Hepatocyte (in vitro differentiated cells): ENCODE data around the gene CD44. TPM values are rescaled to one million over a fixed set of nuclear protein-coding genes. Genes with fewer than 3 reads are reported as not detected.

Experiments
- DNase-seq: peaks from one replicate; pipeline ENCODE4 v3.0.0-alpha.2; 2016; ENCODE audit warnings: low spot score
- H2AFZ ChIP-seq: fragments of 200-600 bp; sonication (generic); 2 replicates; pipeline ENCODE4 v1.6.0; 2016; ENCODE audit warnings: antibody characterized with exemption, mild to moderate bottlenecking
- H3K27ac ChIP-seq: fragments of 200-600 bp; sonication (generic); 2 replicates; pipeline ENCODE4 v1.5.1; 2016; ENCODE audit warnings: mild to moderate bottlenecking
- H3K27me3 ChIP-seq: fragments of 200-600 bp; sonication (generic); 2 replicates; pipeline ENCODE4 v1.6.1; 2016
- H3K36me3 ChIP-seq: fragments of 200-600 bp; sonication (generic); replicated peaks from 2 replicates; pipeline ENCODE4 v1.5.1; 2016; ENCODE audit warnings: low read depth; ENCODE audit not compliant: insufficient read depth
- H3K4me1 ChIP-seq: fragments of 200-600 bp; sonication (generic); 2 replicates; pipeline ENCODE4 v1.5.1; 2016; ENCODE audit warnings: mild to moderate bottlenecking, moderate library complexity; ENCODE audit not compliant: insufficient read depth
- H3K4me2 ChIP-seq: fragments of 200-600 bp; sonication (generic); 2 replicates; pipeline ENCODE4 v1.6.0; 2016
- H3K4me3 ChIP-seq: fragments of 200-600 bp; sonication (generic); 2 replicates; pipeline ENCODE4 v1.5.1; 2016; ENCODE audit warnings: mild to moderate bottlenecking
- H3K79me2 ChIP-seq: fragments of 200-600 bp; sonication (generic); 2 replicates; pipeline ENCODE4 v1.6.0; 2017; ENCODE audit warnings: mild to moderate bottlenecking
- H3K9me2 ChIP-seq: fragments of 200-600 bp; sonication (generic); replicated peaks from 2 replicates; pipeline ENCODE4 v1.6.0; 2017; ENCODE audit warnings: mild to moderate bottlenecking; ENCODE audit not compliant: insufficient read depth
- H3K9me3 ChIP-seq: fragments of 200-600 bp; sonication (generic); 2 replicates; pipeline ENCODE4 v1.5.1; 2016; ENCODE audit warnings: low read depth, mild to moderate bottlenecking
- H4K20me1 ChIP-seq: fragments of 200-600 bp; sonication (generic); 2 replicates; pipeline ENCODE4 v1.6.0; 2016; ENCODE audit warnings: mild to moderate bottlenecking; ENCODE audit not compliant: insufficient read depth, poor library complexity, severe bottlenecking
- CTCF ChIP-seq: fragments of 200-600 bp; sonication (generic); IDR thresholded peaks from 2 replicates; pipeline ENCODE4 v1.5.1; 2016; ENCODE audit warnings: antibody characterized with exemption, mild to moderate bottlenecking; ENCODE audit not compliant: poor library complexity
- EZH2 ChIP-seq: fragments of 200-600 bp; sonication (generic); IDR thresholded peaks from 2 replicates; pipeline ENCODE4 v1.6.1; 2016; ENCODE audit warnings: antibody characterized with exemption, mild to moderate bottlenecking, borderline replicate concordance
- EZH2phosphoT487 ChIP-seq: fragments of 200-600 bp; sonication (generic); IDR thresholded peaks from one replicate; pipeline ENCODE4 v1.6.1; 2018; ENCODE audit warnings: antibody characterized with exemption, mild to moderate bottlenecking, low read depth, moderate library complexity; ENCODE audit not compliant: unreplicated experiment, severe bottlenecking
- WGBS: methylation state at CpG from one replicate; pipeline ENCODE4 v1.1.6; 2016; ENCODE audit warnings: low lambda C conversion rate; ENCODE audit errors: missing lambda C conversion rate; 5-methylcytosine and 5-hydroxymethylcytosine counted together
- polyA plus RNA-seq: library from polyadenylated mRNA; unstranded; fragments of >200 nt; fragmentation: Nextera tagmentation; extraction: Ambion mirVana; gene quantifications from 2 replicates; pipeline ENCODE4 v1.2.1, GENCODE V29; 2016
- total RNA-seq: library from RNA; depleted of rRNA; stranded (reverse); fragments of >200 nt; gene quantifications from 2 replicates; pipeline ENCODE4 v1.2.3, GENCODE V29; 2014

The CD44 gene
- total and polyA plus RNA-seq, 2 experiments from 2014 or later, result 17.5 to 29.5 TPM

DNA sequence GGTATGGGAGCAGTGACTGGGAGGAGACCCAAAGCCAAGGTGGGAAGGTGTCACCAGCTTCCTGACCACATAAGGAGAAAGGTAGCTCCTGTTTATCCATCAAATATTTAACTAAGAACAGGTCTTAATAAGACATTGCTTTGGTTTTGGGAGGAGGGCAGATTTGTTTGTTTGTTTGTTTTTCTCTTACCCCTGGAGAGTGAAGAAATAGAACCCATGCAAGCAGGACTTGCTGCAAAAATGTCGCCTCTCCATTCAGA, 26.2 kb upstream of the CD44 start:
- Histone ChIP-seq H3K9me3 (no peaks in the 10 kb centered on the region), H3K27me3 (no peaks in the 10 kb centered on the region), H3K4me1 (peaks cover 4% of the 10 kb centered on the region), H3K27ac (no peak overlapping the region), H3K4me2 (no peak overlapping the region), H2AFZ (no peak overlapping the region), H3K9me2 (no peaks in the 10 kb centered on the region), H3K4me3 (no peak overlapping the region), H3K79me2 (no peaks in the 10 kb centered on the region), H3K36me3 (no peaks in the 10 kb centered on the region), H4K20me1 (no peaks in the 10 kb centered on the region)
- WGBS, result 80% methylated on average over 1 of the region's 1 CpG
- DNase-seq, result no peak
- TF ChIP-seq CTCF (no peak), EZH2 (no peak), EZH2phosphoT487 (no peak)

DNA sequence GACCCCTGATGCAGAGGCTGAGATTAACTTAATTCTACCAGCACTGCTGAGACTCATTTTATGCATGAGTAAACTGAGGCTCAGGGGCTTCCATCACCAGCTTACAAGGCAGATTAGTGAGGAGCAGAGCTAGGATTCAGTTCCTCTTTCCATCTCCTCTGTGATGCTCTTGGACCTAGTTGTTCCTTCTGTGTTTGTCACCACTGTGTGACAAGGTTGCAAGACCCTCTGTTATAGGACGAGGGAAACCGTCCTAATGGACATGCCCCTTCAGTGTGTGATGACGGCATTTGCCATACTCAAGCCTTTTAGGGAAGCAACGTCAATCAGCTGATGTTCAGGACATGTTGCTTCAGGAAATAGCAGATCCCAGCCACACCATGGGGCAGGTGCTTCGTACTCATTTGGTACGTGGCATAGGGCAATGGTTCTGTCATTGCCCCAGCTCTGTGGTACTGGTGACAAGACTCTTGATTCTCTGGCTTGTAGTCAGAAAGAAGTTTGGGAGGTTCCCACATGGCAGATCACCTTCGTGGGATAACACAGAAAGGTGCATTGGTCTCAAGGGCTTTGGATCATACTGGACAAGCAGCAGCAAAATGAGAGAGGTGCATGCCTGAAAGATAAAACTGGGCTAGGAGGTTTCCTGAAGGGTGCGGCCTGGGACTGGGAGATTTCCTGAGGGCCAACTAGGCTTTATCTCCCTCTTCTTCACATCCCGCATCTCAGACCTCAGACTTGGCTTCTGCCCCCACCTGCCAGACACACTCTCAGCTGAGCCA, 23.9 kb upstream of the CD44 start:
- TF ChIP-seq EZH2, result no peak
- no peak for TF ChIP-seq EZH2phosphoT487
- no peak for TF ChIP-seq CTCF
- Histone ChIP-seq H3K4me3 (no peak overlapping the region), H4K20me1 (no peaks in the 10 kb centered on the region), H3K36me3 (no peaks in the 10 kb centered on the region), H3K79me2 (no peaks in the 10 kb centered on the region), H3K4me1 (peaks cover 4% of the 10 kb centered on the region), H3K4me2 (no peak overlapping the region), H3K27ac (no peak overlapping the region), H3K9me2 (no peaks in the 10 kb centered on the region), H2AFZ (no peak overlapping the region), H3K27me3 (no peaks in the 10 kb centered on the region), H3K9me3 (no peaks in the 10 kb centered on the region)
- DNase-seq, result no peak
- WGBS, result 89% methylated on average over 9 of the region's 9 CpGs

DNA sequence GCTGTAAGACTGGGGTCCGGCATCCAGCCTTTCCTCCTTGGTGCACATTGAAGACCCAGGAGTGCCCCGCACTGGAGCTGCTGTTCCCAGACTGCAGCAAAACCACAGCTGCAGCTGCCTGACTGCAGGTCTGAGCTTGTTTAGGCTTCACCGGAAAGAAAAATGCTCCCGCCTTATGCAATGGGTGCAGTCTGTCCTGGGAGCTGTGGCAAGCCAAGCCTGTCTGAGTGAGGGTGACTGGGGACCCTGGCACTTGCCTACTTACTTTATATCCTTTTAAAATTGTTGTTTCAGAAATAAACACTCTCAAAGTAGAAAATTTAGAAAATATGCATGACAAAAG, 23.3 kb upstream of the CD44 start:
- Histone ChIP-seq H3K36me3 (no peaks in the 10 kb centered on the region), H4K20me1 (no peaks in the 10 kb centered on the region), H3K27ac (no peak overlapping the region), H3K4me2 (no peak overlapping the region), H3K4me1 (peaks cover 4% of the 10 kb centered on the region), H2AFZ (no peak overlapping the region), H3K4me3 (no peak overlapping the region), H3K79me2 (no peaks in the 10 kb centered on the region), H3K9me2 (no peaks in the 10 kb centered on the region), H3K27me3 (peaks cover 5% of the 10 kb centered on the region), H3K9me3 (no peaks in the 10 kb centered on the region)
- DNase-seq, result no peak
- no peak for TF ChIP-seq EZH2
- no peak for TF ChIP-seq EZH2phosphoT487
- no peak for TF ChIP-seq CTCF
- 91% methylated on average over 4 of the region's 4 CpGs for WGBS

- Histone ChIP-seq H3K4me1 (peaks cover 4% of the 10 kb centered on the region), H3K27me3 (peaks cover 8% of the 10 kb centered on the region), H4K20me1 (no peaks in the 10 kb centered on the region), H3K27ac (no peak overlapping the region), H3K36me3 (no peaks in the 10 kb centered on the region), H2AFZ (no peak overlapping the region), H3K4me3 (no peak overlapping the region), H3K9me2 (no peaks in the 10 kb centered on the region), H3K79me2 (no peaks in the 10 kb centered on the region), H3K4me2 (no peak overlapping the region), H3K9me3 (no peaks in the 10 kb centered on the region)
- TF ChIP-seq EZH2phosphoT487 (no peak), EZH2 (no peak), CTCF (no peak)
- no peak for DNase-seq
- 81% methylated on average over 5 of the region's 5 CpGs for WGBS
Observed at GRCh38 chr11:35116245-35116644, 22.7 kb upstream of the CD44 start.
